Neuron (in vitro differentiated cells): Measurements from ENCODE around the gene FBN3.

Experiments used
- H2AFZ ChIP-seq: one replicate; pipeline ENCODE4 v1.6.1; 2013; ENCODE audit warnings: low read depth, mild to moderate bottlenecking, inconsistent platforms, low read length, moderate library complexity
- H3K27me3 ChIP-seq: one replicate; pipeline ENCODE4 v1.6.1; 2013; ENCODE audit warnings: low read length; ENCODE audit not compliant: insufficient read depth
- H3K36me3 ChIP-seq: one replicate; pipeline ENCODE4 v1.6.1; 2013; ENCODE audit warnings: low read length; ENCODE audit not compliant: insufficient read depth
- H3K4me1 ChIP-seq: one replicate; pipeline ENCODE4 v1.6.1; 2013; ENCODE audit warnings: low read length; ENCODE audit not compliant: insufficient read depth
- H3K4me3 ChIP-seq: 2 replicates; pipeline ENCODE4 v1.5.1; 2013; ENCODE audit warnings: mild to moderate bottlenecking, low read length, moderate library complexity
- H3K9me3 ChIP-seq: one replicate; pipeline ENCODE4 v1.6.1; 2013; ENCODE audit warnings: low read length

Gene FBN3

DNA sequence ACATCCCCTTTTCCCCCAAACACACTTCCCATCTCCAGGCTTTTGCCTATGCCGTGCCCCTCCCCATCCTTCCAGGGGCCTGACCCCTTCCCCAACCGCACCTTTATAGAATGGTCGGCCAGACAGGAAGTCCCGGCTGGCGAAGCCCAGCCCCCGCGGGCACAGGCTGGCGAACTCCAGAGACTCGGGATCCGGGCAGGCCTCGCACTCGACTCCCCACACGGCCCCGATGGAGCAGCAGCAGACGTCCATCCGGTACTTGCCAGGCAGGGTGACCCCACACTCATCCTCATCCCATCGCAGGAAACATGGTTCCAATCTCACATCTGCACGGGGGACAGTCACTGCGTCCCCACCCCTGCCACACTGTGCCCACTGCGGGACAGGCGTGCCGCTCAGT lies 25.7 kb downstream of the FBN3 start:
- H3K4me1 ChIP-seq = no peaks in the 10 kb centered on the region
- no peak overlapping the region for H2AFZ ChIP-seq
- no peaks in the 10 kb centered on the region for H3K9me3 ChIP-seq
- no peak overlapping the region for H3K4me3 ChIP-seq
- peaks cover 6% of the 10 kb centered on the region for H3K36me3 ChIP-seq
- no peaks in the 10 kb centered on the region for H3K27me3 ChIP-seq

DNA sequence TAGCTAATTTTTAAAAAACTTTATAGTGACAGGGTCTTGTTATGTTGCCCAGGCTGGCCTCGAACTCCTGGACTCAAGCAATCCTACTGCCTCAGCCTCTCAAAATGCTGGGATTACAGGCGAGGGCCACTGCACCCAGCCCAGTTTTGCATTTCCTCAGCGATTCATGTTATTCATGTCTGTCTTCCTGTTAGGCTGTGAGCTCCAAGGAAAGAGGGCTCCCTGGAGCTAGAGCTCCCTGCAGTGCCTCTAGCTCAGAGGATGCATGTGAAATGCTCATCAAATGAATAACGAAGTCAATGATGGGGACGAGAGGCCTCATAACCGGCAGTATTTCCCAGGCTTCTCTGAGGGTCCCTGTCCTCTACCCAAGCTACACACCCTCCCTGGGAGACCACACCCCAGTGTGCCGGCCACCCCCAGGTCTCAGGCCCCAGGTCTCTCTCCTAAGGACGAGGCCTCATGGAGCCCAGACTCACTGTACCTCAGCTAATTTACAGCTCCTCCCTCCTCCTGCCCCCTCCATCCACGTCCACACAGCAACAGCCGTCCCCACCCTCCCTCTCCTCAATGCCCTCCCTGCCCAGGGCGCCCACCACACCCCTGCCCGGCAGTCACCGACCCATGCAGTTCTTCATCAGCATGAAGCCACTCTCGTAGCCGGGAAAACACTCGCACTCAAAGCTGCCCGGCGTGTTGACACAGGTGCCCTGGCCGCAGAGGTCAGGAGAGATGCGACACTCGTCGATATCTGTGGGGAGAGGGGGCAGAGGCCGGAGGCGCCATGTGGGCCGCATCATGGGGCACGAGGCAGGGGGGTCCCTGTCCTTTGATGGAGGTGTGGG lies 28.5 kb downstream of the FBN3 start:
- H3K9me3 ChIP-seq = no peaks in the 10 kb centered on the region
- peaks cover 3% of the 10 kb centered on the region for H3K36me3 ChIP-seq
- H3K27me3 ChIP-seq = no peaks in the 10 kb centered on the region
- no peaks in the 10 kb centered on the region for H3K4me1 ChIP-seq
- no peak overlapping the region for H2AFZ ChIP-seq
- no peak overlapping the region for H3K4me3 ChIP-seq

DNA sequence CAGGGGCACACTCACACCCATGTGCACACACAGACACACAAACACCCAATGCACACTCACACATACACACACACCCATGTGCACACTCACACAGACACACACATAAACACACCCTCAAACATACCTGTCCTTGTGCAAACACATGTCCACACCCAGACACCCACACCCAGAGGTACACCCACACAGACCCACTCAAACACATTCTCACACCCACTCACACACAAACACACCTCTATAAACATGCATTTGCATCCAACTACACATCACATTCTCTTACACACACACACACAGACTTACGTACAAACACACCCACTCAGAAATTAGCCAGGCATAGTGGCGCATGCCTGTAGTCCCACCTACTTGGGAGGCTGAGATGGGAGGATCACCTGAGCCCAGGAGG lies 31.4 kb downstream of the FBN3 start:
- Histone ChIP-seq H3K36me3 (no peaks in the 10 kb centered on the region), H3K4me1 (no peaks in the 10 kb centered on the region), H3K4me3 (no peak overlapping the region), H2AFZ (no peak overlapping the region), H3K9me3 (no peaks in the 10 kb centered on the region), H3K27me3 (no peaks in the 10 kb centered on the region)

DNA sequence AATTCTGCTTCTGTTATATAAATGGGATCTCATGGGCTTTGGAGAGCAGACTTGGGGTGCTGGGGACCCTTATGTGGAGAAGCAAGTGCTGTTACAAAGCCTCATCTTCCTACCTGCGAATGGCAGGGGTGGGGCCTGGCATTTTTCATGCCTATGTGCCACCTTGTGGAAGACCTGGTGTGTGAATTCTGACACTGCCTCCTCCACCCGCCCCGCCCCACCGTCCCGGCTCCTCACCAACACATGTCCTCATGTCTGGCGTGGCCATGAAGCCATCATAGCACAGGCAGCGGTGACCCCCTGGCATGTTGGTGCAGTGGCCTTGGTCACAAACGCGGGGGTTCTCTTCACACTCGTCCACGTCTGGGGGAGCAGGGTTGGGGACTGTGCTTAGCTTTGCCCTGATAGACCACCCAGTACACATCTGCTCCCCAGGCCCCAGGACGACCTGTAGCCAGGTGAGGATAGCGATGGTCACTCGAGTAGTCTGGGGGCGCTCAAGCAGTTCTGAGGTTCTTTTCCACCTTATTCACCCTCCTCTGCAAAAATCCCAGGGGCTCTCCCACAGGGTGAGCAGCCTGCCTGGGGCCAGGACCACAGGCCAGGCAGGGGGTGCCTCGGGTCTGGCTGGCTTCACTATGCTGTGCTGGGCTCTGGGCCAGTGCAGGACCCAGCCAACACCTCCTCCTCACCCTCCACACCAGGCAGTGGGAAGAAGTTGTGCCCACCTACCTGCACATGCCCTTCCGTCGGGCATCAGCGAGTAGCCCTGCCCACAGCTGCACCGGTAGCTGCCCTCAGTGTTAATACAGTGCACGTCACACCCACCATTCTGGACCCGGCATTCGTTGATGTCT lies 32.7 kb downstream of the FBN3 start:
- no peaks in the 10 kb centered on the region for H3K4me1 ChIP-seq
- H2AFZ ChIP-seq = no peak overlapping the region
- H3K4me3 ChIP-seq = no peak overlapping the region
- no peaks in the 10 kb centered on the region for H3K27me3 ChIP-seq
- H3K36me3 ChIP-seq = no peaks in the 10 kb centered on the region
- no peaks in the 10 kb centered on the region for H3K9me3 ChIP-seq

DNA sequence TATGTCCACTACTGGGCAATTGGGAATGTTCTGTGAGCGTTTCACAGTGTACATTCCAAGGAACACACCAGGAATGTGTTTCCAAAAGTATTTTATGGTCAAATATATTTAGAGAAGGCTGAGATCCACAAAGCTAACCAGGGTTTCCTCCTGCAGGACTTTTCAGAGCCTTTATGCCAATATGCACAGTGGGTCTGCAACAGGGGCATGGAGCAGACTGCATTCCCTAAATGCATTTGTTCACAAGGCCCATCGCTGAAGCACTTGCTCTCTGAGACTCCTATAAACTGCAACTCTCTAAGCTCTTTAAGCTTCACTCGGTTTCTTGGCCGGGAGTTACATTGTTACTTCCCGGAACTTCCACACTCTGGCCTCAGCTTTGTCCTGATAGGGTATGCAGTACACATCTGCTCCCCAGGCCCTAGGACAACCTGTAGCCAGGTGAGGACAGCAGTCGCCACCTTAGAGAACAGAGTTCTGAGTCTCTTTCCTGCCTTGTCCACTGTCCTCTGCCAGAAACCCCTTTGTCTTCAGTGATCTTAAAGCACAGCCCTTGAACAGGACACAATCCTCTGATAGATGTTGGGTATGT lies 33.5 kb downstream of the FBN3 start:
- Histone ChIP-seq H3K27me3 (no peaks in the 10 kb centered on the region), H3K4me3 (no peak overlapping the region), H3K4me1 (no peaks in the 10 kb centered on the region), H3K36me3 (peaks cover 2% of the 10 kb centered on the region), H2AFZ (no peak overlapping the region), H3K9me3 (no peaks in the 10 kb centered on the region)

DNA sequence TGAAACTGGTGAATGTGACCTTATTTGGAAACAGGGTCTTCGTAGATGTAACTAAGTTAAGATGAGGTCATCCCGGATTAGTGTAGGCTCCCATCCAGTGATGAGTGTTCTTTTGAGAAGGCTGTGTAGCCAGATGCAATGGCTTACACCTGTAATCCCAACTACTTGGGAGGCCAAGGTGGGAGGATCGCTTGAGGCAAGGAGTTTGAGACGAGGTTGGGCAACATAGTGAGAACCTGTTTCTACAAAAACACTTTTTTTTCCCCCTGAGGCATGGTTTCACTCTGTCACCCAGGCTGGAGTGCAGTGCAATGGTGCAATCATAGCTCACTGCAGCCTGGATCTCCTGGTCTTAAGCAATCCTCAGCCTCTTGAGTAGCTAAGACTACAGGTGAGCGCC lies 36.4 kb downstream of the FBN3 start:
- Histone ChIP-seq H3K27me3 (no peaks in the 10 kb centered on the region), H3K36me3 (peaks cover 4% of the 10 kb centered on the region), H2AFZ (no peak overlapping the region), H3K4me1 (no peaks in the 10 kb centered on the region), H3K9me3 (no peaks in the 10 kb centered on the region), H3K4me3 (no peak overlapping the region)

DNA sequence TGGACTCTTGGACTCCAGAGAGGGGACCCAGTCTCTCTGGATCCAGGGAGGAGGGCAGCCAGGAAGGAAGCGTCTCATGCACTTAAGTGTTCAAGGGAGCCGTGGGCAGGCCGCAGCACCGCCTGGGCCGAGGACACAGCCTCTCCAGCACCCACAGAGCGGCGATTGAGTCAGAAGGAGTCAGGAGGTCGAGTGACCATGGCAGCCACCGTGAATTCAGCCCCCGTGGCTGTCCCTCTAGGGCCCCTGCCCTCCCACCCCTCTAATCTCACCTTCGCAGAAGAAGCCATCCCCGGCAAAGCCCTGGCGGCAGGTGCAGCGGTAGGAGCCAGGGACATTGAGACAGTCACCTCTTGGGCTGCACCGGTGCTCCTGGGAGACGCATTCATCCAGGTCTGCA lies 38.0 kb downstream of the FBN3 start:
- peaks cover 8% of the 10 kb centered on the region for H3K36me3 ChIP-seq
- no peak overlapping the region for H2AFZ ChIP-seq
- no peak overlapping the region for H3K4me3 ChIP-seq
- no peaks in the 10 kb centered on the region for H3K4me1 ChIP-seq
- no peaks in the 10 kb centered on the region for H3K27me3 ChIP-seq
- no peaks in the 10 kb centered on the region for H3K9me3 ChIP-seq

DNA sequence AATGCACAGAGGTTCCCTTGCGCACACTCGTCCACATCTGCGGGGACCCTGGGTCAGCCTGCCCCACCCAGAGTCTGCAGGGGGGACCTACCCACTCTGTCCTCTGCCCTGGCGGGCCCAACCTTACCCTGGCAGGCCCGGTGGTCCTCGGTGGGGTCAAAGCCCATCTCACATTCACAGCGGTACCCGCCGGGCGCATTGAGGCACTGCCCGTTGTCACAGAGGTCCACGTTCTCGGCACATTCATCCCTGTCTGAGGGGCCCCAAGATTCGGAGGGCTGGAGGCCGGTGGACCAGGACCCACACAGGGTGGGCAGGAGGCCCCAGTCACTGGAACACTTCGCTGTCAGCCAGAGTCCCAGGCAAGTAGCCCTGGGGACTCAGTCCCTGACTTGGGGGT lies 38.5 kb downstream of the FBN3 start:
- no peaks in the 10 kb centered on the region for H3K27me3 ChIP-seq
- peaks cover 8% of the 10 kb centered on the region for H3K36me3 ChIP-seq
- H3K4me3 ChIP-seq = no peak overlapping the region
- no peaks in the 10 kb centered on the region for H3K4me1 ChIP-seq
- no peaks in the 10 kb centered on the region for H3K9me3 ChIP-seq
- no peak overlapping the region for H2AFZ ChIP-seq

DNA sequence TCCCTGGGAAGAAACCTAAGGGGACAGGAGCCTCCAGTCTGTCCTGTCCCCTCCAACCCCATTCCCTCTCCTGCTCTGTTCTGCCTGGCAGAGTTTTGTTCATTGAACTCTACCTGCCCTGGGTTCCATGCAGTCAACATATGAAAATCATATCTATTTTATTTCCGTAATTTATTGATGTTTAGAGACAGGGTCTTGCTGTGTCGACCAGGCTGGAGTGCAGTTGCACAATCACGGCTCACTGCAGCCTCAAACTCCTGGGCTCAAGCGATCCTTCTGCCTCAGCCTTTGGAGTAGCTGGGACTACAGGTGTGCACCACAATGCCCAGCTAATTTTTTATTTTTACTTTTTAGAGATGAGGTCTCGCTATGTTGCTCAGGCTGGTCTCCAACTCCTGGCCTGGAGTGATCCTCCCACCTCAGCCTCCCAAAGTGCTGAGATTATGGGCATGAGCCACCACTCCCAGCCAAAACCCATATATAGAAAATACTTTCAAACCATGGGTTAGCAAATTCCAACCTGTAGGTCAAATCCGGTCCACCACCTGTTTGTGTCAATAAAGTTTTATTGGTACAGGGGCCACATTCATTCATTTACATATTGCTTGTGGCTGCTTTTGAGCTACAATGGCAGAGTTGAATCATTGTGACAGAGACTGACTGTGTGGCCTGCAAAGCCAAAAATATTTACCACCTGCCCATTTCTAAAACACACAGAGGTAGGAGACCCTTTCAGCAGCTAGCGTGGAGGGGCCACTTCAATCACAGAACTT lies 39.3 kb downstream of the FBN3 start:
- peaks cover 8% of the 10 kb centered on the region for H3K36me3 ChIP-seq
- no peak overlapping the region for H3K4me3 ChIP-seq
- no peaks in the 10 kb centered on the region for H3K4me1 ChIP-seq
- no peaks in the 10 kb centered on the region for H3K9me3 ChIP-seq
- H3K27me3 ChIP-seq = no peaks in the 10 kb centered on the region
- no peak overlapping the region for H2AFZ ChIP-seq

DNA sequence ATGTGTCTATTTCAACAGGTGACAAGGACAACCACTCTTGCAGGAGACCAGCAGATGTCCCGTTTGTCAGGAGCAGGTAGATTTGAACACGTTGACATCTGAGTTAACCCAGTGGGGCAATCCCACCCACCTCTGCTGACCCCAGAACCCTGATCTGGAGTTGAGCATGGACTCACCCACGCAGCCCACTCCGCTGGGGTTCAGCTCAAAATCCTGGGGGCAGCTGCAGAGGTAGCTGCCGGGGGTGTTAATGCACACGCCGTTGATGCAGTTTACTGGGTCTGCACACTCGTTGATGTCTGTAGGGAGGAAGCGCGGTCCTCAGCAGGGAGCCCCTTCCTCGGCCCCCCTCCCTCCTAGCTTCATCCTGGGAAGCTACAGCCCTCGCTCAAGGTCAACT lies 39.9 kb downstream of the FBN3 start:
- Histone ChIP-seq H2AFZ (no peak overlapping the region), H3K36me3 (peaks cover 8% of the 10 kb centered on the region), H3K27me3 (no peaks in the 10 kb centered on the region), H3K9me3 (no peaks in the 10 kb centered on the region), H3K4me3 (no peak overlapping the region), H3K4me1 (no peaks in the 10 kb centered on the region)

DNA sequence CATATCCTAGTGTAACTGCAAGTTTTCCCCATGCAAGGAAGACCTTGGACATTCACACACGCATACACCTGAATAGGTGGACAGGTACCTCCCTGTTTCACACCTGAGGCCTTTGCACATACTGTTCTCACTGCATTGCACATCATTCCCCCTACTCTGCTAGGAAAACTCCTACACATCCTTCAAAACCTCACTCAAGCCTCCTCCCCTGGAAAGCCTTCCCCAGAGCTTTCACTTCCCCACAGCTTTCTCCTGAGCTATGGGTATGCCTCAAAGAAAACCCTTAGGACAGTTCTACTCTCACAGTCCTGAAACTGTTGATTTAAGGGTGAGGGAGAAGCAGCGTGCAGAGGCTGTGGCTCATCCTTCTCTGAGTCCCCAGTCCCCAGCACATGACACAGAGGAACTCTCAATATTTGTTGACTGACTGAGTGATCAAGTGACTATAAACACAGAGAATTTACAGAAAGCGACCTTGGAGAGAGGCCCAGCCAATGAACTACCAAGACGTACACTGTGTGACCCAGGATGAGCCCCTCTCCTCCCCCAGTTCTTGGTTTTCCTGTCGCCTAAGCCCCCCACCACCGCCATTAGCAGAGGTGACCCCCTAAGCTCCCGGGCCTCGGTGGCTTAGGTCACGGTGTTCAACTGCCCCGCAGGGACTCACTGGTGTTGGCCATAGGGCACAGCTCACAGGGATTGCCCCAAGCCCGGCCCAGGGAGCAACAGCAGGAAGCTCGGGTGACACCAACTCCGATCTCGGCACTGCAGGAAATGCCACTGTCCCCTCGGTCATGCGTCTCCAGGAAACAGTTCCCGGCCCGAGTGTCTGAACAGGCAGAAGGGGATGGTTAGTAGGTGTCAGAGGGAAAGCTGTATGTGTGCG lies 40.6 kb downstream of the FBN3 start:
- Histone ChIP-seq H3K36me3 (peaks cover 10% of the 10 kb centered on the region), H3K4me3 (no peak overlapping the region), H3K27me3 (no peaks in the 10 kb centered on the region), H3K9me3 (no peaks in the 10 kb centered on the region), H3K4me1 (no peaks in the 10 kb centered on the region), H2AFZ (no peak overlapping the region)

DNA sequence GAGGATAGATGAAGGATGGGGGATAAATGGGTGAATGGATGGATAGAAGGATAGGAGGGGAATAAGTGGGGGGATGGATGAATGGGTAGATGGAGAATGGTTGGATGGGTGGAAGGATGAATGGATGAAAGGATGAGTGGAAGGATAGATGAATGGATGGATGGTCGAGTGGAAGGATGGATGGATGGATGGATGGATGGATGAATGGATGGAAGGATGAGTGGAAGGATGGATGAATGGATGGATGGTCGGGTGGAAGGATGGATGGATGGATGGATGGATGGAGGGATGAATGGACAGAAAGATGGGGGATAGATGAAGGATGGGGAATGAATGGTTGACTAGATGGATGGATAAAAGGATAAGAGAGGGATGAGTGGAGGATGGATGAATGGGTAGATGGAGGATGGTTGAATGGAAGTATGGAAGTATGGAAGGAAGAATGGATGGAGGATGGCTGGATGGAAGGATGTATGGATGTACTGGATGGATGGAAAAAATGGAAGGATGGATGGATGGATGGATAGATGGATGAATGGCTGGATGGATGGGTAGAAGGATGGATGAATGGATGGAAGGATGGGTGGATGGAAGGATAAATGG lies 42.0 kb downstream of the FBN3 start:
- Histone ChIP-seq H3K36me3 (peaks cover 13% of the 10 kb centered on the region), H3K27me3 (no peaks in the 10 kb centered on the region)

More for the DNA sequence above, 42.0 kb downstream of the FBN3 start:
- Histone ChIP-seq H3K9me3 (peaks cover 3% of the 10 kb centered on the region), H2AFZ (no peak overlapping the region), H3K4me3 (no peak overlapping the region), H3K4me1 (no peaks in the 10 kb centered on the region)
